IMR-90 (cell line): ENCODE results near the gene SYT2. TPM values are rescaled to one million over a fixed set of nuclear protein-coding genes. Genes with fewer than 3 reads are reported as not detected.

ENCODE experiments used
- ATAC-seq: fragments of 200-7000 bp; cut with Tn5 transposase; 2 replicates; pipeline ENCODE4 v1.9.1; 2020; ENCODE audit warnings: low read depth, mild to moderate bottlenecking, moderate library complexity
- BruUV-seq: library from RNA; stranded (reverse); fragments of 400-500 nt; replicated peaks from 2 replicates; lab custom pipeline; 2021; lab: Mats Ljungman, UMichigan
- CTCF ChIA-PET: fragments of 300-600 bp; formaldehyde crosslinking; extraction: SDS; loops from one replicate; lab custom pipeline; 2021; ENCODE audit warnings: antibody characterized with exemption; lab: Yijun Ruan, JAX
- POLR2A ChIA-PET: fragments of 300-600 bp; sonication (Branson Sonifier 250); formaldehyde crosslinking; loops from one replicate; lab custom pipeline; 2022; ENCODE audit warnings: antibody characterized with exemption; ENCODE audit not compliant: unreplicated experiment; lab: Charles Lee
- DNase-seq: peaks from one replicate; pipeline ENCODE4 v3.0.0; 2013
- H2AFZ ChIP-seq: replicated peaks from 2 replicates; pipeline ENCODE3; 2013; ENCODE audit warnings: low read length, mild to moderate bottlenecking; ENCODE audit not compliant: poor library complexity
- H2AK5ac ChIP-seq: 2 replicates; pipeline ENCODE4 v1.6.1; 2013; ENCODE audit warnings: low read depth, low read length, inconsistent platforms
- H2AK9ac ChIP-seq: replicated peaks from 2 replicates; pipeline ENCODE3; 2013; ENCODE audit warnings: mild to moderate bottlenecking, low read depth, low read length, moderate library complexity; ENCODE audit not compliant: poor library complexity
- H2BK120ac ChIP-seq: 2 replicates; pipeline ENCODE4 v1.6.1; 2013; ENCODE audit warnings: low read depth, low read length, inconsistent platforms
- H2BK15ac ChIP-seq: 3 replicates; pipeline ENCODE4 v1.6.1; 2013; ENCODE audit warnings: low read depth, low read length, inconsistent platforms
- H2BK20ac ChIP-seq: 2 replicates; pipeline ENCODE4 v1.6.1; 2013; ENCODE audit warnings: low read depth, mild to moderate bottlenecking, inconsistent platforms, low read length, moderate library complexity
- H2BK5ac ChIP-seq: 2 replicates; pipeline ENCODE4 v1.6.1; 2013; ENCODE audit warnings: mild to moderate bottlenecking, low read depth, low read length, inconsistent platforms; ENCODE audit not compliant: poor library complexity, severe bottlenecking
- H3K14ac ChIP-seq: replicated peaks from 2 replicates; pipeline ENCODE4 v1.6.1; 2013; ENCODE audit warnings: low read depth, low read length, inconsistent platforms
- H3K18ac ChIP-seq: 2 replicates; pipeline ENCODE4 v1.6.1; 2013; ENCODE audit warnings: low read depth, low read length, control low read depth
- H3K23ac ChIP-seq: 2 replicates; pipeline ENCODE4 v1.6.1; 2013; ENCODE audit warnings: low read depth, low read length, inconsistent platforms
- H3K27ac ChIP-seq: 2 replicates; pipeline ENCODE4 v1.5.1; 2013; ENCODE audit warnings: mild to moderate bottlenecking, control low read depth, low read length; ENCODE audit not compliant: insufficient read depth
- H3K27me3 ChIP-seq: 2 replicates; pipeline ENCODE4 v1.6.1; 2013; ENCODE audit warnings: low read length; ENCODE audit not compliant: control insufficient read depth, insufficient read depth
- H3K36me3 ChIP-seq: 2 replicates; pipeline ENCODE4 v1.6.1; 2013; ENCODE audit warnings: low read length, mixed read lengths; ENCODE audit not compliant: control insufficient read depth, insufficient read depth
- H3K4ac ChIP-seq: 2 replicates; pipeline ENCODE4 v1.6.1; 2013; ENCODE audit warnings: low read depth, low read length, inconsistent platforms
- H3K4me1 ChIP-seq: 2 replicates; pipeline ENCODE4 v1.6.1; 2013; ENCODE audit warnings: low read length, mixed read lengths; ENCODE audit not compliant: control insufficient read depth, insufficient read depth
- H3K4me2 ChIP-seq: 2 replicates; pipeline ENCODE4 v1.6.1; 2013; ENCODE audit warnings: low read depth, mild to moderate bottlenecking, control low read depth, low read length, moderate library complexity
- H3K4me3 ChIP-seq: 2 replicates; pipeline ENCODE4 v1.5.1; 2013; ENCODE audit warnings: low read depth, mild to moderate bottlenecking, control low read depth, low read length, moderate library complexity; ENCODE audit not compliant: insufficient read depth
- H3K56ac ChIP-seq: 2 replicates; pipeline ENCODE4 v1.6.1; 2013; ENCODE audit warnings: low read length, inconsistent platforms; ENCODE audit not compliant: insufficient read depth; ENCODE audit errors: extremely low read depth
- H3K79me1 ChIP-seq, 2 experiments: 2 replicates each; pipeline ENCODE4 v1.6.1; 2013; ENCODE audit warnings: low read length in 2 of 2, inconsistent platforms in 1 of 2, low read depth in 1 of 2
- H3K9ac ChIP-seq: 2 replicates; pipeline ENCODE4 v1.6.1; 2013; ENCODE audit warnings: low read depth, low read length, control low read depth
- H3K9me1 ChIP-seq: 2 replicates; pipeline ENCODE4 v1.6.1; 2013; ENCODE audit warnings: low read length, inconsistent platforms; ENCODE audit not compliant: insufficient read depth
- H3K9me3 ChIP-seq: 2 replicates; pipeline ENCODE4 v1.6.1; 2013; ENCODE audit warnings: low read length; ENCODE audit not compliant: control insufficient read depth, insufficient read depth
- H4K20me1 ChIP-seq: 2 replicates; pipeline ENCODE4 v1.6.1; 2013; ENCODE audit warnings: low read length, inconsistent platforms; ENCODE audit not compliant: insufficient read depth
- H4K5ac ChIP-seq: 2 replicates; pipeline ENCODE4 v1.6.1; 2013; ENCODE audit warnings: mild to moderate bottlenecking, low read depth, low read length, control low read depth
- H4K8ac ChIP-seq, 2 experiments: 2 replicates each; pipeline ENCODE4 v1.6.1; 2013; ENCODE audit warnings: low read depth in 2 of 2, low read length in 2 of 2, control low read depth in 1 of 2, inconsistent platforms in 1 of 2
- H4K91ac ChIP-seq: 2 replicates; pipeline ENCODE4 v1.6.1; 2013; ENCODE audit warnings: low read depth, low read length, inconsistent platforms; ENCODE audit not compliant: insufficient read depth
- BHLHE40 ChIP-seq: fragments of 150-350 bp; IDR thresholded peaks from 2 replicates; pipeline ENCODE4 v1.6.1; 2016; ENCODE audit warnings: mild to moderate bottlenecking, low read depth, low read length
- CEBPB ChIP-seq: IDR thresholded peaks from 2 replicates; pipeline ENCODE4 v1.6.1; 2012; ENCODE audit warnings: low read depth, low read length, improper control_type of control experiment
- CHD1 ChIP-seq: IDR thresholded peaks from 2 replicates; pipeline ENCODE4 v1.6.1; 2012; ENCODE audit warnings: low read depth, low read length, improper control_type of control experiment
- CTCF ChIP-seq: conservative IDR thresholded peaks from 2 replicates; pipeline ENCODE4 v1.5.1; 2012; ENCODE audit warnings: mild to moderate bottlenecking, low read depth, low read length, improper control_type of control experiment
- ELK1 ChIP-seq: fragments of 150-350 bp; IDR thresholded peaks from 2 replicates; pipeline ENCODE4 v1.6.1; 2016; ENCODE audit warnings: low read depth, mild to moderate bottlenecking, low read length, moderate library complexity, borderline replicate concordance
- FOS ChIP-seq: fragments of 150-350 bp; IDR thresholded peaks from 2 replicates; pipeline ENCODE4 v1.6.1; 2016; ENCODE audit warnings: low read depth, low read length
- MAFK ChIP-seq: IDR thresholded peaks from 2 replicates; pipeline ENCODE4 v1.6.1; 2012; ENCODE audit warnings: low read depth, low read length, improper control_type of control experiment
- MAZ ChIP-seq: IDR thresholded peaks from 2 replicates; pipeline ENCODE4 v1.6.1; 2012; ENCODE audit warnings: low read depth, mild to moderate bottlenecking, low read length, improper control_type of control experiment, moderate library complexity, borderline replicate concordance
- MXI1 ChIP-seq: IDR thresholded peaks from 2 replicates; pipeline ENCODE4 v1.6.1; 2012; ENCODE audit warnings: low read depth, mild to moderate bottlenecking, low read length, moderate library complexity, borderline replicate concordance
- POLR2A ChIP-seq: IDR thresholded peaks from 2 replicates; pipeline ENCODE4 v1.6.1; 2012; ENCODE audit warnings: mild to moderate bottlenecking, low read depth, low read length
- RAD21 ChIP-seq: IDR thresholded peaks from 2 replicates; pipeline ENCODE4 v1.6.1; 2012; ENCODE audit warnings: low read length, improper control_type of control experiment
- RCOR1 ChIP-seq: IDR thresholded peaks from 2 replicates; pipeline ENCODE4 v1.6.1; 2012; ENCODE audit warnings: mild to moderate bottlenecking, low read length, improper control_type of control experiment; ENCODE audit not compliant: insufficient replicate concordance
- RFX5 ChIP-seq: IDR thresholded peaks from 2 replicates; pipeline ENCODE4 v1.8.0; 2012; ENCODE audit warnings: low read depth, mild to moderate bottlenecking, low read length, moderate library complexity
- SMC3 ChIP-seq: fragments of 150-350 bp; IDR thresholded peaks from 2 replicates; pipeline ENCODE4 v1.6.1; 2016; ENCODE audit warnings: low read depth, mild to moderate bottlenecking, antibody characterized with exemption, low read length, moderate library complexity
- USF2 ChIP-seq: fragments of 150-350 bp; IDR thresholded peaks from 2 replicates; pipeline ENCODE4 v1.6.1; 2017; ENCODE audit warnings: mild to moderate bottlenecking, antibody characterized with exemption, low read length, low read depth
- WGBS, 2 experiments: methylation state at CpG; one replicate each; pipeline versions ENCODE4 v1.1.5 to v1.1.7; 2013; ENCODE audit warnings: missing lambda C conversion rate in 2 of 2; ENCODE audit not compliant: insufficient read length in 1 of 2; ENCODE audit errors: extremely low coverage in 2 of 2; 5-methylcytosine and 5-hydroxymethylcytosine counted together
- dilution Hi-C: fragments of 300-500 bp; cut with HindIII; formaldehyde crosslinking; loops from one replicate; pipeline ENCODE4 v1.14.3; 2018; ENCODE audit warnings: low sequenced_read_pairs; ENCODE audit not compliant: unreplicated experiment
- in situ Hi-C: fragments of 300-500 bp; cut with MboI; formaldehyde crosslinking; loops from 3 replicates; pipeline ENCODE4 v1.14.3; 2019; ENCODE audit warnings: low sequenced_read_pairs, inconsistent platforms, mixed read lengths
- intact Hi-C: fragments of 100-400 bp; cut with micrococcal nuclease; formaldehyde crosslinking; loops from 2 replicates; pipeline ENCODE4 v1.10.0; 2022
- polyA plus RNA-seq, 3 experiments: library from polyadenylated mRNA; depleted of rRNA; stranded (reverse); fragments of >200 nt; gene quantifications; 2 replicates each; pipeline ENCODE4 v1.2.3, GENCODE V29; 2012; ENCODE audit warnings: low replicate concordance in 1 of 3
- total RNA-seq: library from RNA; depleted of rRNA; stranded (reverse); fragments of >200 nt; gene quantifications from 2 replicates; pipeline ENCODE4 v1.2.3, GENCODE V29; 2012

The SYT2 gene
- total and polyA plus RNA-seq, 2 of the 4 experiments (the other 2 are of a cell fraction): under 0.01 TPM

- no peak for ATAC-seq
- BruUV-seq: no TSS peak
- TF ChIP-seq RFX5 (no peak), POLR2A (no peak), ELK1 (no peak), MAFK (no peak), RAD21 (no peak), BHLHE40 (no peak), CHD1 (no peak), SMC3 (no peak), MAZ (no peak), MXI1 (no peak), RCOR1 (no peak), CEBPB (no peak), FOS (no peak), CTCF (no peak), USF2 (no peak)
Observed at GRCh38 chr1:202679406-202680177, 30.7 kb downstream of the SYT2 start.

More at GRCh38 chr1:202679406-202680177, 30.7 kb downstream of the SYT2 start:
- no peaks in the 10 kb centered on the region for H3K9me1 ChIP-seq
- H2BK5ac ChIP-seq: no peak overlapping the region
- intact Hi-C loops: no loop called here
- no peak overlapping the region for H2BK120ac ChIP-seq
- ChIA-PET CTCF (interaction anchor here (1.1 kb wide), 1 partner anchor 13 kb away, joined by 3 read pairs; no protein-coding TSS in a partner anchor), POLR2A (no interaction called here)
- peaks cover 7% of the 10 kb centered on the region; the same call in 1 of the 2 replicates for H3K9me3 ChIP-seq
- no peak overlapping the region for H3K23ac ChIP-seq
- dilution Hi-C loops: no loop called here
- H3K18ac ChIP-seq: no peak overlapping the region
- 46% methylated on average over 4 of the region's 4 CpGs; no CpG with 5 or more reads in 1 of the 2 experiments for WGBS, 2 experiments
- H4K91ac ChIP-seq: no peak overlapping the region
- H3K36me3 ChIP-seq: no peaks in the 10 kb centered on the region
- H3K4ac ChIP-seq: no peak overlapping the region
- H2AFZ ChIP-seq: no peak overlapping the region
- H4K5ac ChIP-seq: no peak overlapping the region
- in situ Hi-C loops: no loop called here
- H2BK20ac ChIP-seq: no peak overlapping the region
- no peaks in the 10 kb centered on the region for H4K20me1 ChIP-seq
- DNase-seq: no peak
- no peak overlapping the region for H2BK15ac ChIP-seq
- H3K4me2 ChIP-seq: no peak overlapping the region
- no peak overlapping the region for H3K56ac ChIP-seq
- no peak overlapping the region for H3K4me3 ChIP-seq
- H3K4me1 ChIP-seq: no peaks in the 10 kb centered on the region
- peaks cover 68% of the 10 kb centered on the region for H3K27me3 ChIP-seq
- H3K14ac ChIP-seq: no peak overlapping the region
- H3K79me1 ChIP-seq: no peaks in the 10 kb centered on the region
- H2AK5ac ChIP-seq: no peak overlapping the region
- no peak overlapping the region for H3K9ac ChIP-seq
- no peak overlapping the region for H3K27ac ChIP-seq
- no peak overlapping the region for H2AK9ac ChIP-seq
- H4K8ac ChIP-seq: no peak overlapping the region
